SH-SY5Y (cell line): Measurements from ENCODE around the gene P2RX5.

Experiments
- GATA2 ChIP-seq: IDR thresholded peaks from 2 replicates; pipeline ENCODE4 v1.6.1; 2011; ENCODE audit warnings: mild to moderate bottlenecking, low read depth, low read length
- GATA3 ChIP-seq: IDR thresholded peaks from 2 replicates; pipeline ENCODE4 v1.6.1; 2011; ENCODE audit warnings: low read depth, mild to moderate bottlenecking, low read length, moderate library complexity

Gene P2RX5

DNA sequence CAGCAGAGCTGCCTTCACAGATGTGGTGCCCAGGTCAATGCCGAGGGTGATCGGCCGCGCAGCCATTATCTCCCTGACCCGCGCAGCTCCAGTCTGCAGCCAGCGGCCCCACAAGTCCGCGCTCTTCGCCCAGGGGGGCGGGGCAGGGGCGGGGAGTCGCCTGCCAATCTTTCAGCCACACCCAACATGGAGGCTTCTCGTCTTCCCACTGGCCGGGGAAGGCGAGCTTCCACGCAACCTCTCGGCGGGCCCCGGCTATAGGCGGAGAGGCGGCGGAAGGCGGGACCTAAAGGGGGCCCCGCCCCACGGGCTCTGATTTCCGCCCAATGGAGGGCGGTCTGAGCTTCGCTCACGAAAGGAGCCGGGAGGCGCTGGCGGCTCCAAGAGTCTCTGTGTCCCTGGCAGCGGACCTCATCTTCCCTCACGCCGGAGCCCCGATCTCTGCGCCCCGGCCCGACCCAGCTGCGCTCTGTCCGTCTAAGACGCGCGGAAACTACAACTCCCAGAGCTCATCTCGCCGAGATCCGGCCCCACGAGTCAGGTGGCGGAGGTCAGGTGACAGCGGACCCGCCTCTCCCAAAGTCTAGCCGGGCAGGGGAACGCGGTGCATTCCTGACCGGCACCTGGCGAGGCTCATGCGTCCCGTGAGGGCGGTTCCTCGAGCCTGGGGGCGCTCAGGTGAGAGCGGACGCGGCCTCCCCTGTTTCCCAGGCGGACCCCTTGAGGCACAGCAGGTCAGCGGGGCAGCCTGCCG lies 59.6 kb downstream of the P2RX5 start, which contains the start of the genes CTNS and SHPK:
Gene CTNS, plus strand, starts transcription at position 607 of the 754 bp plus-strand sequence. CDS start 3,447 bp downstream, outside the sequence.
Gene SHPK, minus strand, starts transcription at position 97 of the 754 bp plus-strand sequence. Its CDS starts 31 bp downstream, at position 66.
- TF ChIP-seq GATA3 (no peak), GATA2 (no peak)

DNA sequence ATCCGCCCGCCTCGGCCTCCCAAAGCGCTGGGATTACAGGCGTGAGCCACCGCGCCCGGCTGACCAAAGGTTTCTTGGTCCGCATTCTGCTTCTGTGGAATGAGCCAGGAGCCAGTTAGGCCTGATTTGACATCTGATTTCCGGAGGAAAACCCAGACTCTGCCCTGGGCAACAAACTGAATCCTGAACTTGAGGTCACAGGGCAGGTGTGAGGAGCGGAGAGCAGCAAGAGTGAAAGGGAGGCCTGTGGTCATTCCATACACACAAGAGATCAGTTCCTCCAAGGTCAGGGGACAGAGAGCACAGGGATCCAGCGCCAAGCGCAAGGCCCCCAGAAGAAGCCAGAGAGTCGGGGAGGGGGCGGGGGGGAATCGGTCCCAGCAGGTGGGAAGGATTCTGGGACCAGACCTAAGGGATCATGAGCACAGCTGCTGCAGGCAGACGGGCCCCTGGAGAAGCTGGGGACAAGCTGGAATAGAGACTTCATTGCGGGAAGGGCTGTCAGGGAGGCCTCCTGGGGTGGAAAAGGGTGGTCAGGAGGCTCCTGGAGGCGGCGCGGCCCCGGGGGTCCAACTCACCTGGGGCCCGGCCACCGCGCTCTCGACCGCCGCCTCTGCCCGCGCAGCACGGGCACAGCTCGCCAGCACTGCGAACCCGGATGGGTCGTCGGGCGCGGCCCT lies 60.3 kb downstream of the P2RX5 start:
- TF ChIP-seq GATA2 (no peak), GATA3 (no peak)

DNA sequence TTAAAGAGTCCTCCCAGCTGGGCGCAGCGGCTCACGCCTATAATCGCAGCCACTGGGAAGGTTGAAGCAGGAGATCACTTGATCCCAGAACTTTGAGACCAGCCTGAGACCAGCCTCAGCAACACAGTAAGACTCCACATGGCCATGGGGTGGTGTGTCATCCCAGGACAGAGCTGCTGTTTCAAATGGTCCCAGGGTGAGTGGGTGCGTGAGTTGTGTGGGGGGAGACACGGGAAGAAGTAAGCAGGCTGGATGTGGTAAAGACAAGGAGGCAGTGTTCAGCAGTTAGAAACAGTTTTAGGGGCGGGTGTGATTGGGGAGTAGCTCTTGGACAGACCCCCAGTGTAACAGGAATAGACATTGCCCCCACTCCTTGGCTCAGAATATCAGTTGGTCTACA lies 63.7 kb downstream of the P2RX5 start:
- TF ChIP-seq GATA2 (no peak), GATA3 (no peak)

DNA sequence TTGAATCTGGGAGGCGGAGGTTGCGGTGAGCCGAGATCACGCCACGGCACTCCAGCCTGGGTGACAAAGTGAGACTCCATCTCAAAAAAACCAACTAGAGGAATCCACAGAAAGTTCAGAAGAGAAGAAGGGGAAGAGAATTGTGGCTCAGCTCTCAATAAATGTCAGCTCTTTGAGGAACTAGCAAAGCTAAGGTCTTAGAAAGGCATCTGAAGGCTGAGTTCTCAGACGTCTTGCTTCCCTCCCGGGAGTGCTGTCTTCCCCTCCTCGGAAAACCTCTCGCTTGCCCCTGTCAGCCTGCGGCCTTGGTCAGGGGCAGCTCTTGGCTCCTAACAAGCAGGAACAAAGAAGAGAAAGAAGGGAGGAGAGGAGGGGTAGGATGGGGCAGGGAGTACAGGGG lies 65.2 kb downstream of the P2RX5 start:
- TF ChIP-seq GATA2 (no peak), GATA3 (no peak)

DNA sequence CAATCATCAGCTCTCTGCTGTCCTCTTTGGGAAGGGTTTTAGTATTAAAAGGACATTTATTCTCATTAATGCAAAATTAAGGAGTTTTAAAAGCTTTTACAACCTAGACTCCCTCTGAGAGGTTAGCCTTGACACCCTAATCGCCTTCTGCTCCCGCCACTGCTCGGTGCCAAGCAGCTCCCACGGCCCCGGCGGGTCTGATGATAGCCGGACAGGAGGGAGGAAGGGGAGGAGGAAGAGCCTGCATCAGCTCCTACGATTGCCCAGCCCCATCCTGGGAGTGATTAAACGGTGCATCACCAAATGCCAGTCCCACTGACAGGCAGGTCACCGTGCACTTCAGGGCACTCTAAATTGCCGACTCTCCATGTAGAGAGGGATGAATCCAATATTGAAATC lies 68.2 kb downstream of the P2RX5 start:
- TF ChIP-seq GATA2 (no peak), GATA3 (no peak)

DNA sequence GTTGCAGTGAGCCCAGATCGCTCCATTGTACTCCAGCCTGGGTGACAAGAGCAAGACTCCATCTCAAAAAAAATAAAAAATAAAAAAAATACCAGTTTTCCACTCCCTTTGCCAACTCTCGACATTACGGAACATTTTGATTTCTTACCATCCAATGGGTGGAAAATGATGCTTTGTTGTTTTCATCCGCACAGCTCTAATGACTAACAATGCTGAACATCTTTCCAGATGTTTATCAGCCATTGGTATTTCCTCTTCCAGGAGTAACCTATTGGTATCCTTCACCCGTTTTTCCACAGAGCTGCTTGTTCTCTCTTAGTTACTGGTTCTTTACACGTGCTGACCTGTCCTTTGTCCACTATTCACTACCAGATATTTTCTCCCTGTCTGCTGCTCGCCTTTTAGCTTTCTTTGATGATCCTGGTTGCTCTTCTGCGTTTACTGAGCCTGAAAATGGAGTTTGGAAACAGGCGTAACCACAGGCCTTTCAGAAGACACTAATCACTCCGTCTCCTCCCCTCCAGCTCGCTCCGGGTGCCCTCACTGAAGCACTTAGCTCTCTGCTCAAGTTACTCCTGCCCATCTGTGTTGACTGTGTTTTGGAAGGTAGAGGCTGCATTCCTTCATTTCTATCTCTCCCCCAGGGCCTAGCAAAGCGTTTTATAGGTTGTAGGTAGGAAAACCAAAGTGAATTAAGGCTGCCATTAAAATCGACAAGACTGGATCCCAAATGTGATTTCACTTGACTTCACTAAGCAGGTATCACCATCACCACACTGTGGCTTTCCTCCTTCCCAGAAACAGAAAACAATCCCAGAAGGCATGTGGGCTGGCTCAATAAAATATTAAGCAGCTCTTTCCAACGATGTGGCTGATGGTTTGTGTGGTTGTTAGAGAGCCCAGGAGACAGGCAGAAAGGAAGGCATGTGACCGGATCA lies 68.9 kb downstream of the P2RX5 start:
- TF ChIP-seq GATA3 (no peak), GATA2 (no peak)
